Measurements from ENCODE around the gene SIX3.

The SIX3 gene

DNA sequence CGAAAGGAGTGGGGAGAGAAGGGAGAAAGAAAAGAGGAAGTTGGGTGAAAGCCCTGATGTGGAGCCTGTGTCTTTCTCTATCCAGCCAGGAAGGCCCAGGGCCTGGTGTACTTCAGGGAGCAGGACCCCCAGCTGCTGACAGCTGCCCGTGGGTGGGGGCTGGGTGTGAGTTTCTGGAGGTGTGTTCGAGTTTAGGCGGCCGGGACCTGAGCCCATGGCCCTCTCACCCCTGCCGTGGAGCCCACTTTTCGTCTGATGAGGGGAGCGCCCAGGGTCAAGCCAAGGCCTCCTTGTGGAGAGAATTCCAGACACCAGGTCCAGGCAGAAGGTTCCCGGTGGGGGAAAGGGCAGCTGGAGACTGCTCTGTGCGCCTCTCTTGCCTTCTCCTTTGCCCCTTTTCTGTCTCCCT, 2.2 kb downstream of the SIX3 start:
- no peak for DNase-seq (ENCODE audit: low read depth, low spot score)

- DNase-seq (ENCODE audit: low read depth, low spot score), result no peak
Measured at GRCh38 chr2:44944102-44944951, 2.8 kb downstream of the SIX3 start.

GRCh38 chr2:44944952-44945612, 3.6 kb downstream of the SIX3 start:
- DNase-seq (ENCODE audit: low read depth, low spot score), result no peak

DNA sequence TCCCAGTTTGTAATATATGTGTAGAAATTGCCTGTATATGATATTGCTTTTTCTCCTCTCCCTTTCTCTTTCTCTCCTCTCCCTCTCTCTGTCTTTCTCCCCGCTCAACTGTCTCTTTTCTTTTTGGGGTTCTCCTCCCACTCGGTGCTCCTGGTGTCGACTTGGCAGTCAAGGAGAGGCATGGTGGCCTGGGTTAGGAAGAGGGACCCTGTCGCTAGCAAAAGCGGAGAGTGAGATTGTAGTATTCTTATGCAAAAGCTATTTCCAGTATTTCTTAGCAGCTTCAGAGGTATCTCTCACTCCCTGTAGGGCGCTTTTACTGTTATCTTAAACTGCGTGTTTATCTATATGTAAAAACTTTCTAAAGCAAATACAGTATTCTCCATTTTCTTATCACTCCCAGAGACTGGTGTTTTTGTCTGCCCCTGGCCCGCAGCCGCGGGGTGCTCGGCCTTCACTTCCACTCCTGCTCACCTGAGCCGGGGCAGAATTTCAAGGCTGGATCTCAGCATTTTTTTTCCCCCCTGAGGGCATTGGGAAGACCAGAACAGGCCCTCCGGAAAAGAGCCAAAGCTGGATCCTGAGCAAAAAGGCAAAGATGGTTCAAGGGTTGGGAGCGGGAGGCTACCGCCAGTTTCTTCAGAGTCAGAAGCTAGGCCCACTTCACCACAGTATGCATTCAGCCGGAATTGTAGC, 4.3 kb downstream of the SIX3 start:
- no peak for DNase-seq (ENCODE audit: low read depth, low spot score)

- no peak for DNase-seq (ENCODE audit: low read depth, low spot score)
Measured at GRCh38 chr2:44946372-44947027, 5.0 kb downstream of the SIX3 start.

DNA sequence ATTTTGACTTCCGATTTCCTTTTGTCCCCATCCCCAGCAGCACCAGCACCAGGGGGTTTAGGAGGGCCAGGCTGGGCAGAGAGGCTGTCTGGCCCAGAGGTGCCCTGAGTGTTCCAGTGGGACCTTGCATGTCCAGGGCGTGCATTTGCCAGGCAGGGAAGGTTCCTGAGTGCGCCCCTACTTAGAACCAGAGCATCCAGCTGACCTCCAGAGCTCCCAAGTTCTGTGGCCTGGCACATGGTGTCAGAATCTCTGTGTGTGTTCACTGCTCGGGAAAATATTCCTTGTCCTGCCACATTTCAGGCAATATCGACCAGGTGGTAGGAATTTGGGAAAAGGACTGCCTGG, 5.5 kb downstream of the SIX3 start:
- no peak for DNase-seq (ENCODE audit: low read depth, low spot score)

DNA sequence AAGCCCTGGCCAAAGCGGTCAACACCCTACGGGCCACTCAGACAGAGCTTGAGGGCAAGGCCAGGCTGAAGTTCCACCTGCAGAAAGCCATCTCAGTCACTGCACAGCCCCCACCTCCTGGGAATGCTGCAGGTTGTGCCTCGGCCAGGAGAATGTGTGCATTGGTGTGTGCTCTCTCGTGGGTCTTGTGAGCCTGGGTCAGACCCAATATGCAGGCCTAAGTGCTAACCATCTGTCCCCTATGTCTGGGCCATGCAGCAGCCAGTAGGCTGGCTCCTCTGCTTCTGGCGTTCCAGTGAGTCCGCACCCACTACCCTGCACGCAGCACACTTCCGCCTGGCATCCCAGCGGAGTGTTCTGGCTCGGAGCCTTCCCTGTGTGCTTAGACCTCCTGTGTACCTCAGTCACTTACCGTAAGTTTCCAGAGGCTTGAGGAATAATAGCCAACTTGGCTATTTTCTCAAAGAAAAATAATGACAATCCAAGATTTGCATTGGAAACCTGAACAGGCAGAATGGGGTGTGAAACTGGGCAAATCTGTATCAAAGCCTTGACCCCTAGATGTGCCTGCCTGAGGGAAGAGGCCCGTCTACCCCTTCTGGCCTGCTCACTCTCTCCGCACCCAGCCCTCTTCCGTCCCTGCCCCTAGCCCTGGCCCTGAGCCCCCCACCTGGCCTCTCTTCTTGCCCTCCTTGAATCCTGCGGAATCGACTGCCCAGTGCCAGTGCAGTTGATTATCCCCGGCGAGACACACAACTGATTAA, 7.2 kb downstream of the SIX3 start:
- DNase-seq (ENCODE audit: low read depth, low spot score), result no peak

DNA sequence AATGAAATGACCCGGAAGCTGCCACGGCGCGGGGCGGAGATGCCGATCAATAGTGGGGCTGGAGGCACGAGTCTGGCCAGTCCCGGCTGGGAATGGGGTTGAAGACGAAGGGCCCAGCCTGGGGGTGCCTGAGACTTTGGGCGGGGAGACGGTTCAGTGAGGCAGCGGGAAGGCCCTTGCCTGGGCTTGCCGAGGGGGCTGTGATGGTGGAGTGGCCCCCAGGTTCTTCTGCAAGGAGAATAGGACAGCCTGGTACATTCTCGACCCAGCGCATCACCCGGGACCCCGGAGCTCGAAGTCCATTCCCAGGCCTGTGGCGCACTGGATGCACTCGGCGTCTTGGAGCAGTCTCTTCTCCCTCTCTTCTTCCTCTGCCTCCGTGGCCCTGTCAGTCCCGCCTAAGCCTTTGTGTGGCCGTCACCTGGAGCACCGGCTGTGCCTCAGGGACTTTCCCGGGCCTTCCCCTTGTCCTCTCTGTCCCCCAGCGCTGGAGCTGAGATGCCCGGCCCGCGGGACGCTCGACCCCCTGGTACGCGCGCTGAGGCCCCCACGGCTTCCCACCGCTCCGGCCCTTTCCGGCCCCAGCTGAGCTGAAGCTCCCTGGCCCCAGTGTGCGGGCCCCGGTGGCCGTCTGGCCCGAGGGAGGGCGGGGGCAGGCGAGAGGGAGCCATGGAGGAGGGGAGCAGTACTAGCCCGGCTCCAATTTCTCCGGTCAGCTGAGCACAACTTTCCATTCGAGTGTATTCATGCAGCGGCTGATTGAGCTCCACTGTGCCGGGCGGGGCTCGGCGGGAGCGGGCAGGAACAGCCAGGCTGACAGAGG, 8.0 kb downstream of the SIX3 start:
- DNase-seq (ENCODE audit: low read depth, low spot score), result no peak

- DNase-seq (ENCODE audit: low read depth, low spot score), result no peak
Measured at GRCh38 chr2:44950646-44951045, 9.1 kb downstream of the SIX3 start.

- no peak for DNase-seq (ENCODE audit: low read depth, low spot score)
Measured at GRCh38 chr2:44951124-44951523, 9.6 kb downstream of the SIX3 start.

DNA sequence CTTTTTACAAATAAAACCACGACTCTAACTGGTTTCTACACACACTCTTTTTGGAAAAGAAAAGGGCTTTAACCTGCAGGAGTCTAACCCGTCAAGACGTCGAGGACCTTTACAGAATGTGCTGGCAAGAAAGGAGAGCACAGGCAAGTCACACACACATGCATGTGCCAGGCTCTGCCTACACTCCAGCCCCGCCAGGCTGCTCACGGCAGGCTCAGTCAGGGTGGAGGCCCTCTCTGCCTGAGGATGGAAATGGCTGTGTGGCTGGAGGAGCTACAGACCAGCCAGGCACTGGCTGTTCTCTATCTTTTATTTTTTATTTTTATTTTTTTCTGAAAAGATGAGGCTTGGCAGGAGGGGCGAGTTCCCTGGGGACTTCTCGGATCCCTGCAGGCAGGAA, 10.2 kb downstream of the SIX3 start:
- DNase-seq (ENCODE audit: low read depth, low spot score), result no peak

DNA sequence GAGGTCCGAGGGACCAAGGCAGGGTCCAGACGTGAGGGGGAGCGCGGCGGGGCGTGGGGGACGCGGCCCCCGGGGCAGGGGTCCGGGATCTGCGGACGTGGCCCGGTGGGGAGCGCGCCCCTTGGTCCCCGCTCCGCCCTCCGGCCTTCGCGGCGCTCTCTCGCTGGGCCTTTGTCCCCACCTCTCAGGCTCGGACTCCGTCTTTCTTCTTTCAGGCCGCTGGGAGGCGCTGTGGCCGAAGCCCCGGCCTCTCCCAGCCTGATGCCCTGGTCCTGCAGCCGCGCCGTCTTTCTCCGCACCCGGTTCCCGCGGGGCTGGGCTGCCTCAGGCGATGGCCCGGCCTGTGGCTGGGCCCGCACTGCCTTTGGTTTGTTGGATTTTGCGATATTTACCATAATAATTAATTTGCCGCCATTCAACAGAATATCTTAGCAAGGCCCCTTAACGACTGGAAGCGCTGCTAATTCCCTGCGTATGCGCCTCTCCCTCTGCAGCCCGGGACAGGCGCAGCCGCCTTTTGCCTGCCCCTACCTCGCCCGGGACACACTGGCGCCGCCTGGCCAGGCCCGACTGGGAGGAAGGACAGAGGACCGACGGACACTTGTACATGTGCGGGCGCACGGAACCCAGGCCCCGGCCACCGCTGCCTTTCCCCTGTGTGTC, 10.8 kb downstream of the SIX3 start:
- no peak for DNase-seq (ENCODE audit: low read depth, low spot score)

- DNase-seq (ENCODE audit: low read depth, low spot score), result no peak
Measured at GRCh38 chr2:44952806-44953498, 11.4 kb downstream of the SIX3 start.

DNA sequence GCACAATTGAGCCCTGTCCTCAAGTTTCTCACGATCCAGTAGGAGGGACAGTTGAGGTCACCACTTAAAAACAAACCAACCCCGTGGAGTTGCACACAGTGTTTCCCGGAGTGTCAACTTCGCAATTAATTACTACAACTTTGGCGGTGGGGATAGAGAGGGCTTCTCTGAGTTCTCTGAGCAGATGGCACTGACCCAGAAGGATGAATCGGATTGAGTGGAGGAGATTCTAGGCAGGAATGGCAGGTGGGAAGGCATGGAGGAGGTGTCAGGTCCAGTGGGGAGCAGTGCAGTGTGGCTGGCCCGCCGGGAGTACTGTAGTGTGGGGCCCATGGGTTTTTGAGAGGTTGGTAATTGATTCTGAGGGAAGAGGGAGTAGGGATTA, 12.0 kb downstream of the SIX3 start:
- DNase-seq (ENCODE audit: low read depth, low spot score), result no peak

GRCh38 chr2:44954447-44954888, 13.0 kb downstream of the SIX3 start:
- DNase-seq (ENCODE audit: low read depth, low spot score), result no peak

- no peak for DNase-seq (ENCODE audit: low read depth, low spot score)
Measured at GRCh38 chr2:44954889-44955592, 13.5 kb downstream of the SIX3 start.

- DNase-seq (ENCODE audit: low read depth, low spot score), result no peak
Measured at GRCh38 chr2:44955593-44956392, 14.3 kb downstream of the SIX3 start.

DNA sequence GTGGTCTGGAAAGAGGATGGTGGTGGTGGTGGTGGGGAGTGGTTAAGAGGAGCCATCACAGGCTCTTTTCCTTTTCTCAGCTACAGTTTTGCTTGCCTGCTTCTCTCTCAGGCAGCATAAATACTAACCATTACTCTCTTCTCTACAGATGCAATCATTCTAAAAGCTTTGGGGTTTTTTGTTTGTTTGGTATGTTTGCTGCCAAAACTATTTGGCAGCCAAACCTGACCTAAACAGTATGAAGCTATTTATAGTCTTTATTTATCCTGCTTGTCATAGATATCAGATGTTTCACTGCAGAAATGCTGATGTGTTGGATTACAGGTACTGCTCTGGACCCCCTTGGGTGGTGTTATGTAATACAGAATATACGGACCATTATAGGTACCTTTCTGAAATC, 15.3 kb downstream of the SIX3 start:
- DNase-seq (ENCODE audit: low read depth, low spot score), result no peak
